ENCODE measurements around the gene KIAA0825. TPM values are rescaled to one million over a fixed set of nuclear protein-coding genes. Genes with fewer than 3 reads are reported as not detected.

The KIAA0825 gene
- total and polyA plus RNA-seq, 2 experiments from 2014 or later: 3.0 to 7.0 TPM

DNA sequence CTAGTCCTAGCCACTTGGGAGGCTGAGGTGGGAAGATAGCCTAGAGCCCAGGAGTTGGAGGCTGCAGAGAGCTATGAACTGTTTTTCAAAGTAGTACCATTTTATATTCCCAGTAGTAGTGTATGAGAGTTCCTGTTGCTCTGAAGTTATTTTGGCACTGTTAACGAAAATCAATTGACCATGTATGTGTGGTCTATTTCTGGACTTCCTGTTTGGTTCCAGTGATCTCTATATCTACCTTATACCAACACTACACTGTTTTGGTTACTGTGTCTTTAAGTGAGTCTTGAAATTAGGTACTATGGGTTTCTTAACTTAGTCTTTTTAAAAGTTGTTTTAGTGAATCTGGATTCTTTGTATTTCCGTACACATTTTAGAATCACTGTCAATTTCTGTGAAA, 13.6 kb upstream of the KIAA0825 start:
- Histone ChIP-seq H3K27ac (no peak overlapping the region), H3K36me3 (ENCODE audit: low read depth) (peaks cover 15% of the 10 kb centered on the region; the same call in 1 of the 2 replicates), H3K79me2 (ENCODE audit: insufficient read depth) (peaks cover 6% of the 10 kb centered on the region; the same call in 1 of the 2 replicates), H4K20me1 (ENCODE audit: insufficient read depth) (no peaks in the 10 kb centered on the region), H2AFZ (no peak overlapping the region), H3F3A (ENCODE audit: insufficient read depth) (no peaks in the 10 kb centered on the region), H3K9me2 (ENCODE audit: insufficient read depth) (no peaks in the 10 kb centered on the region), H3K4me1 (ENCODE audit: insufficient read depth) (no peaks in the 10 kb centered on the region), H3K27me3 (replicated peaks; ENCODE audit: insufficient read depth) (no peaks in the 10 kb centered on the region), H3K4me3 (no peak overlapping the region), H3K4me2 (ENCODE audit: unreplicated experiment) (no peak overlapping the region), H3K9ac (no peak overlapping the region), H3K9me3 (ENCODE audit: low read depth) (no peaks in the 10 kb centered on the region)
- TF ChIP-seq EZH2 (IDR thresholded peaks at IDR 0.05; ENCODE audit: insufficient read depth, poor library complexity, severe bottlenecking): no peak
- no peak for TF ChIP-seq EZH2phosphoT487 (IDR thresholded peaks at IDR 0.05; ENCODE audit: insufficient read depth, low read depth)
- in situ Hi-C loops (cut with MboI): no loop called here
- WGBS, 2 experiments (ENCODE audit: low coverage in 1 of 2, low lambda C conversion rate in 2 of 2, missing lambda C conversion rate in 2 of 2): 92 to 100% methylated on average over 2 of the region's 2 CpGs
- DNase-seq: no peak

DNA sequence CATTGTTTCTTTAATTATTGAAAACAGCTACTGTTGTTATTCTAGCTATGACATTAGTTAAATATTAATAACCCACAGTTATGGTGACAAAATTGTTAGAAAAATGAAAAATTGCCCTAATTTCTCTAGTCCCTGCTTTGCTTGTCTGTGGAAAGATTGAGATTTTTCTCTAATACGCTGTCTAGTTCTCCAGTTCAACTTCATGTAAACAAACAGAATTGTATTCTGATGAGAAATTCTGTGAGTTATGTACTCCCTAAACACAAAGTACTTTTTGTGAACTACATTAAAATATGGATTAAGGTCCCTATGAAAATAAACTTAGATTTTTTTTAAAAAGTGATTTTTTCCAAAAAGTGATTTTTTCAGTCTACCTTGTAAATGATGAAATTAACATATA, 8.8 kb upstream of the KIAA0825 start:
- no peak overlapping the region for H3K4me2 ChIP-seq (ENCODE audit: unreplicated experiment)
- H3K9me3 ChIP-seq (ENCODE audit: low read depth): no peaks in the 10 kb centered on the region
- H3K79me2 ChIP-seq (ENCODE audit: insufficient read depth): peaks cover 34% of the 10 kb centered on the region
- H3K4me1 ChIP-seq (ENCODE audit: insufficient read depth): peaks cover 10% of the 10 kb centered on the region
- in situ Hi-C loops (cut with MboI): no loop called here
- no peaks in the 10 kb centered on the region for H3F3A ChIP-seq (ENCODE audit: insufficient read depth)
- no peaks in the 10 kb centered on the region for H4K20me1 ChIP-seq (ENCODE audit: insufficient read depth)
- H2AFZ ChIP-seq: no peak overlapping the region
- no peak for DNase-seq
- no peak overlapping the region for H3K9ac ChIP-seq
- H3K27me3 ChIP-seq (replicated peaks; ENCODE audit: insufficient read depth): no peaks in the 10 kb centered on the region
- peaks cover 15% of the 10 kb centered on the region; the same call in 1 of the 2 replicates for H3K36me3 ChIP-seq (ENCODE audit: low read depth)
- no peak overlapping the region for H3K27ac ChIP-seq
- 93 to 100% methylated on average over 1 of the region's 1 CpG for WGBS, 2 experiments (ENCODE audit: low coverage in 1 of 2, low lambda C conversion rate in 2 of 2, missing lambda C conversion rate in 2 of 2)
- no peak overlapping the region for H3K4me3 ChIP-seq
- no peaks in the 10 kb centered on the region for H3K9me2 ChIP-seq (ENCODE audit: insufficient read depth)
- no peak for TF ChIP-seq EZH2 (IDR thresholded peaks at IDR 0.05; ENCODE audit: insufficient read depth, poor library complexity, severe bottlenecking)
- no peak for TF ChIP-seq EZH2phosphoT487 (IDR thresholded peaks at IDR 0.05; ENCODE audit: insufficient read depth, low read depth)

DNA sequence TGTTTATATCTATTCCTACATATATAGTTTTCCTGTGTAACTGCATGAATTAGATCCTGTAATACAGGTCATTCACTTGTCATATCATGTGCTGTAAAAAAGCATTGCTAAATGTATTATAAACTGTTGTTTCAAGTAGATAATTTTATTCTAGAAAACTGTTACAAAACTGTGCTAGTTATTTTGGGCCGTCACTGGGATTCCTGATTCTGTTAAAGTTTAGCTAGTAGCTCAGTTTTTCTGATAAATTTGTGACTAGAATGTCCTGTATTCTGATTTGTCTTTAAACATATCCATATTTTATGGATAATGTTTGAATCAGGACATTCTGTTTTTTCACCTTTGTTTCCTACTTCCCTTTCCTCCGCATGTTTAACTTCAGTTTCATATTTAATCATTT, 5.5 kb upstream of the KIAA0825 start:
- Histone ChIP-seq H3K36me3 (ENCODE audit: low read depth) (no peaks in the 10 kb centered on the region), H3K27me3 (replicated peaks; ENCODE audit: insufficient read depth) (no peaks in the 10 kb centered on the region), H4K20me1 (ENCODE audit: insufficient read depth) (no peaks in the 10 kb centered on the region), H3K4me1 (ENCODE audit: insufficient read depth) (peaks cover 18% of the 10 kb centered on the region), H3K9me2 (ENCODE audit: insufficient read depth) (no peaks in the 10 kb centered on the region), H3K4me3 (no peak overlapping the region), H3K9ac (no peak overlapping the region), H3K9me3 (ENCODE audit: low read depth) (no peaks in the 10 kb centered on the region), H3K27ac (no peak overlapping the region), H3K79me2 (ENCODE audit: insufficient read depth) (peaks cover 65% of the 10 kb centered on the region), H2AFZ (no peak overlapping the region), H3F3A (ENCODE audit: insufficient read depth) (no peaks in the 10 kb centered on the region), H3K4me2 (ENCODE audit: unreplicated experiment) (no peak overlapping the region)
- 96 to 100% methylated on average over 2 of the region's 2 CpGs for WGBS, 2 experiments (ENCODE audit: low coverage in 1 of 2, low lambda C conversion rate in 2 of 2, missing lambda C conversion rate in 2 of 2)
- no peak for DNase-seq
- in situ Hi-C loops (cut with MboI): no loop called here
- TF ChIP-seq EZH2 (IDR thresholded peaks at IDR 0.05; ENCODE audit: insufficient read depth, poor library complexity, severe bottlenecking) (no peak), EZH2phosphoT487 (IDR thresholded peaks at IDR 0.05; ENCODE audit: insufficient read depth, low read depth) (no peak)

DNA sequence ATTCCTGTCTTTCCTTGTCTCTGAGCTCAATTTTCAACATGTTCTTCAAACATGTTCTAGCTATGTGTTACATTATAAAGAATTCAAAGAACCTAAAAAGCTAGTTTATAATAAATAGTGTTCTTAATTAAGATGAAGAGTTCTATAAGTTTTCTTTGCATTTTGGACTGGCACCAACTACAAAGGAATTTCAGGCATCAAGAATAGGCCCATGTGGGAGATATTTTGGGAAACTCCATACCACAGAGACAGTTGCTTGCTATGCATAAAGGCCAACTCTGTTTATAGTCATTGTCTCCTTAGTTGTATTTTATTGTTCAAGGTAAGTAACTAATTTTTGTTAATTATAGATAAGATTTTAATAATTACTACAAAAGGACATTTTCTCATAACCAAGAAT, 4.6 kb upstream of the KIAA0825 start:
- Histone ChIP-seq H3K27ac (no peak overlapping the region), H3K36me3 (ENCODE audit: low read depth) (no peaks in the 10 kb centered on the region), H3K27me3 (replicated peaks; ENCODE audit: insufficient read depth) (no peaks in the 10 kb centered on the region), H3K9ac (no peak overlapping the region), H3K9me3 (ENCODE audit: low read depth) (no peaks in the 10 kb centered on the region), H4K20me1 (ENCODE audit: insufficient read depth) (no peaks in the 10 kb centered on the region), H3K79me2 (ENCODE audit: insufficient read depth) (peaks cover 65% of the 10 kb centered on the region), H3K4me2 (ENCODE audit: unreplicated experiment) (peak overlapping the region; percentile 39), H2AFZ (peak overlapping the region; percentile 56), H3K9me2 (ENCODE audit: insufficient read depth) (no peaks in the 10 kb centered on the region), H3K4me3 (no peak overlapping the region), H3K4me1 (ENCODE audit: insufficient read depth) (peaks cover 18% of the 10 kb centered on the region), H3F3A (ENCODE audit: insufficient read depth) (peaks cover 3% of the 10 kb centered on the region; the same call in 1 of the 2 replicates)
- peak; percentile 3 for DNase-seq
- in situ Hi-C loops (cut with MboI): no loop called here
- TF ChIP-seq EZH2 (IDR thresholded peaks at IDR 0.05; ENCODE audit: insufficient read depth, poor library complexity, severe bottlenecking) (no peak), EZH2phosphoT487 (IDR thresholded peaks at IDR 0.05; ENCODE audit: insufficient read depth, low read depth) (no peak)

DNA sequence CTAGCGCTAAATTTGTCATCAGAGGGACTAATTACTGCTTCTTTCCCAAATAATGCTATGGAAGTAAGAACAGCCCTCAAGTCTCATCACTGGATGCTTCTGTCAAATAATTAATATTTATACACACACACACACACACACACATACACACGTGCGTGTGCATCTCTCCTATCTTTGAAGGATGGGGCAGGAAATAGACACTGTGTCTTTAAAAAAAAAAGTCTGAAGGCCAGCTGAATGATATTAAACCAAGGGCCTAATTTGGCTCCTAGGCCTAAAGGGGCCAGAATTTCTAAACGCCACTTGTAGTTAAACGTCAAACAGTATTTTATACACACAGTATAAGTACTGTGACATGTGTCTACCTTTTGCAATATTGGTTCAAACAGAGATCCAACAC, 3.4 kb upstream of the KIAA0825 start:
- no peaks in the 10 kb centered on the region for H3K9me2 ChIP-seq (ENCODE audit: insufficient read depth)
- DNase-seq: no peak
- no peak overlapping the region for H3K4me3 ChIP-seq
- H3K79me2 ChIP-seq (ENCODE audit: insufficient read depth): peaks cover 67% of the 10 kb centered on the region
- no peaks in the 10 kb centered on the region for H3K36me3 ChIP-seq (ENCODE audit: low read depth)
- no peak overlapping the region for H3K4me2 ChIP-seq (ENCODE audit: unreplicated experiment)
- H3K27ac ChIP-seq: no peak overlapping the region
- no peak overlapping the region for H3K9ac ChIP-seq
- in situ Hi-C loops (cut with MboI): no loop called here
- peaks cover 19% of the 10 kb centered on the region for H3K4me1 ChIP-seq (ENCODE audit: insufficient read depth)
- WGBS, 2 experiments (ENCODE audit: low coverage in 1 of 2, low lambda C conversion rate in 2 of 2, missing lambda C conversion rate in 2 of 2): 62 to 65% methylated on average over 5 of the region's 5 CpGs
- no peak for TF ChIP-seq EZH2phosphoT487 (IDR thresholded peaks at IDR 0.05; ENCODE audit: insufficient read depth, low read depth)
- TF ChIP-seq EZH2 (IDR thresholded peaks at IDR 0.05; ENCODE audit: insufficient read depth, poor library complexity, severe bottlenecking): no peak
- H3K27me3 ChIP-seq (replicated peaks; ENCODE audit: insufficient read depth): no peaks in the 10 kb centered on the region
- H2AFZ ChIP-seq: peak overlapping the region; percentile 50
- no peaks in the 10 kb centered on the region for H4K20me1 ChIP-seq (ENCODE audit: insufficient read depth)
- peaks cover 13% of the 10 kb centered on the region; the same call in 1 of the 2 replicates for H3F3A ChIP-seq (ENCODE audit: insufficient read depth)
- no peaks in the 10 kb centered on the region for H3K9me3 ChIP-seq (ENCODE audit: low read depth)
